GM21717 (cell line): ENCODE measurements around the gene CCDC172.

Experiments
- ATAC-seq: cut with Tn5 transposase; IDR thresholded peaks from one replicate; pipeline ENCODE4 v1.9.1; 2021; ENCODE audit warnings: mild to moderate bottlenecking, moderate library complexity; ENCODE audit not compliant: unreplicated experiment

Gene CCDC172, protein sequence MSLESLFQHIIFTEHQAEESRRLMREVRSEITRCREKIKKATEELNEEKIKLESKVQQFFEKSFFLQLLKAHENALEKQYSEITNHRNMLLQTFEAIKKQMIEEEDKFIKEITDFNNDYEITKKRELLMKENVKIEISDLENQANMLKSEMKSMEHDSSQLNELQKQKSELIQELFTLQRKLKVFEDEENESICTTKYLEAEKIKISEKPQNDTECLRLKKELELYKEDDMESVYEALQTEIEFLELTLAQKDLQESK

DNA sequence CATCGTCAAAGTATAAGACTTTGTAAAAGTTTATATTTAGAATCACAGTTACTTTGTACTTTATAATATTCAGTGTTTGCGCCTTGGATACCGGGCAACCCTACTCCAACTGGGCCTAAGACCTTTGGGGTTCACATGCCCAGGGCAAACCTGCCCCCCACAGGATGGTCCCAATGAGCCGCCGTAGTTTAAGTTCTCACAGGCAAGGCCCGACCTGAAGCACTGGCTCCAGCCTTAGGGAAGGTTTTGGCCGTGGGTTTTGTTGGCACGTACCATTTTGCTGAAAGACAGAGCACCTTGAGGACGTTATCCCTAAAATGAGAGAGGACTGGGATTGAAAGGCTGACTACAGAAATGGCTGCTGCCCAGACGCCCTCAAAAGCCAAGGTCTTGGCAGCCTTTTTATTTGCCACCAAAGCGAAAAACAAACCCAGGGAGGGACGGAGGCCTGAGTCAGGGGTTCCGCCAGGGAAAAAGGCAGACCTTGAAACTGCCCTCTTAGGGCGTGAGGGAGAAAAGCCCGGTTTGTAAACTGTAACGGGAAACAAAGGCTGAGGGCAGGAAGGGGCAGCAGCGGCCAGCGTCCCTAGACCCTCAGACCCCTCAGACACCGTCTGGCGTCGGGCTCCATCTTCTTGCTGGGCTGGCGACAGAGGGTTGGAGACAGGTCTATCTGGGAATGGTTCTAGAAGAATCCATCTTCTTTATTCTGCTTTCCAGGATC, at the start of gene CCDC172:
TSS of gene CCDC172 (plus strand) at position 222 of the 724 bp plus-strand sequence. CDS start 564 bp downstream, outside the sequence.
- no peak for ATAC-seq

DNA sequence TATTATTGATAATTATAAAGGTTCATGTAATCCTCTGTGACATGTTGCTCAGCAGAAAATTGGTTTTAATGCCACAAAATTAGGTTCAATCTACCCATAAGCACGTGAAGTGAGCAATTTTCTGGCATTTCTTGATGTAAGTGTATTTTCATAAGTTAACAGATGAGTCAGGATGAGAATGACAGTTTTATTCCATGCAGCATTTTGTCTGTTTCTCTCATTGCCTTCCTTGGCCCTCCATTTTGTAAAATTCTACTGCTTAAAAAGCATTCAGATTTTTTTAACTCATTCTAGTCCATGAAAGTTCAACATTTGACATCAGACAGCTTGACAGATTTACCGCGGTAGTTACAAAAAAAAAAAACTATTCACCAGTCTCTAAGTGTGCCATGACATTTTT, 47.3 kb upstream of the CCDC172 start:
- ATAC-seq: no peak

DNA sequence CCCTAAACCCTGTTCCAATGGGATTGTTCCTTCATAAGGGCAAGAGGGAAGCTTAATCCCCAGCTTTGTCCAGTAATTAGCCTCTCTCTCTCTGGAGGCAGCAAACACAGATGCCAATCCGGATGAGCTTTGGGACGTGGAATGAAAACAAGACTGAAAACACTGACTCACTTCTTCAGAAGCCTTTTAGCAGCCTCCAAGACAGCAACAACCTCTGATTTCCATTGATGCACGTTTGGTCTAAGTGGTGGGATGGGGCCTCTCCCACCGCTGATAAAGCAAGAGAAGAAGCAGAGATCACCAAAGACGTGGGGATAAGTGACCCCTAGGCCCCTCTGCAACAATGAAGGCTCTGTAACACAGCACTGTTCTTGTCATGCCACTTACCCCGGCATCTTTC, 45.4 kb upstream of the CCDC172 start:
- ATAC-seq: no peak

DNA sequence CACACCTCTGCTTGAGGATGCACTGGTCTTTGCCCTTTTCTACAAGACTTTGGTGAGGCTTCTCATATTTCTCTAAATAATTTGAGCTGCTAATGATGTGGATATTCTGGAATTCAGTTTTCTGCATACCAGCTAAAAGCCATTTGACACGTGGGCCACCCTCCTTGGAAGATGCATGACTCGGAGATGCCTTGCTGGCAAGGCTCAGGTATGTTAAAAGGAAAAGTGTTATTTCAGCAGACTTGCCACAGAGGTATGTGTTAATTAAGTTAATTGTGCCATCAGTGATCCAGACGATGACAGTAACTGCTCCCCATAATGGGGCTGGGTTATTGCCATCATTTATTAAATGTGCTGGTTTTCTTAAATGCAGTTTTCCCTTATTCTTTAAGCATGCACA, 42.5 kb upstream of the CCDC172 start:
- no peak for ATAC-seq

DNA sequence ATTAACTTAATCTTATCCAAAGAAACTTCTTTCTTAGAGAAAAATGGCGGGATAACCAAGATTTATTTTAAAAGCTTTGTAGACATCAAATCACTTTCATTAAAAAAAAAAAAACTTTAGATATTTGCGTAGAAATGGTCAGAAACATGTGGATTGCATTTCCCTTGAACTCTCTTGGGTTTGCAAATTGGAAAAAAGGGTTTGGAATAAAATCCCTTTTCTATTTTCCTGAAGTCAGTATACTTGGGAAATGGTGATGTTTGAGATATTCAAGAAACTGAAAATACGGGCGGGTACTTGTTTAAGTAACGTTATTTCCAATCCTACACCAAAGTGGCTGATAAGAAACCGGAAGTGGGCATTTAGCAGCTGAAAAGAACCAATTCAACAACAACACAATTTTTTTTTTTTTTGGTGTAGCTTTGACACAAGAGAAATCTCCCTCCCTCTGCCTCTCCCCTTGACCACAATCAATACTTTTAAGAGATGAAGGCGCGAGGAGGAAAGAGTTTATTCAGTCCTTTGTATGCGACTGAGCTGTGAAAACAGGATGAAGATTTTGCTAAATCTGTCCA, 37.5 kb upstream of the CCDC172 start:
- no peak for ATAC-seq

DNA sequence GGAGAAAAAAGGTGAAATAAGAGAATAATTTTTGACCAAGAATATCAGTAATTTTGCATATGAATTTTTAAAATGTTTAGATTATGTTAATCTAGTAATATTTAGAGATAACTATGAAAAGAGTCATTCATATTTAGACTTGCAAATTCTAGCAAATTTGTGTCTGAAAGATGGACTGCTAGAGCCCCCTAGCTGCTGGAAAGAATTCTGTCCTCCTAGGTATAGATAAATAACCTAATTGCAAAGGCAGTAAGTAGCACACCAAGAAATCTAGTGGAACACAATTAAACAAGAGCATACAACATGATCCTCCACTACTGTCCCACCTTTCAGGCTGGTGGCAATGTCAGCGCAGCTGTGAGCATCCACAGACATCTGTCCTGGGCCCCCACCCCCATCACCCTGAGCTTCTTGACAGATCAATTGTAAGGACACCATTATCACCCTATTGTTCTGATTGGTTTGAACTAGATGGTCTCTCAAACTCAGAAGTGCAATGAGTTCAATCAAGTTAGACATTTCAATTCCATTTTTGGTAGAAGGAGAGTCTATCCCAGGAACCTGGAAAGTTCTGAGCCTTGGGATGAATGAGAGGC, 36.2 kb upstream of the CCDC172 start:
- no peak for ATAC-seq

DNA sequence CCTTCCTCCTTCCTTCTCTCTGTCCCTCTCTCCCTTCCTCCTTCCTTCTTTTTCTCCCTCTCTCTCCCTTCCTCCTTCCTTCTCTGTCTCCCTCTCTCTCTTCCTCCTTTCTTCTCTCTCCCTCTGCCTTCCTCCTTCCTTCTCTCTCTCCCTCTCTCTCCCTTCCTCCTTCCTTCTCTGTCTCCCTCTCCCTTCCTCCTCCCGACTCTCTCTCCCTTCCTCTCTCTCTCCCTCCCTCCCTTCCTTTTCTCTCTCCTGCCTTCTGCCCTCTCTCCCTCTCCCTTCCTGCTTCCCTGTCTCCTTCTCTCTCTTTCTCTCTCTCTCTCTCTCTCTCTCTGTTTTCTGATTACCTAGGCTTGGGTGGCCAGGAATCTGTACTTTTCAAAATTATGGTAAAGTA, 34.6 kb upstream of the CCDC172 start:
- ATAC-seq: no peak

DNA sequence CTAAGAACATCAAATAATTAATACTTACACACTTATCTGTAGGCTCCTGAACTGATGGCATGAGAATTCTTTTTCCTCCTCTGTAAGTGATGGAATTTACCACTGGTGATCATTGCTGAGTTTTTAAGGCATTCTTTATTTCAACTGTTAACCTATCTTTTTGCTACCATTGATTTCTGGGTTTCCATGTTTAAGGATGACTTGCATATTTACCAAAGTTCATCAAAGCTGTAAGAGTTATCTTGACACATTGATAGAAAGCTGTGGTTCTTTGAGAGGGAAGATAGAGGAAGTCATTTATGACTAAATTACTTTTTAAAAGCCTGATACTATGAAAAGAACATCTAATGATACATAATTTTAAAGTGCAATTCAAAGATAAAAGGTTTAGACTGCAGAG, 31.8 kb upstream of the CCDC172 start:
- no peak for ATAC-seq

DNA sequence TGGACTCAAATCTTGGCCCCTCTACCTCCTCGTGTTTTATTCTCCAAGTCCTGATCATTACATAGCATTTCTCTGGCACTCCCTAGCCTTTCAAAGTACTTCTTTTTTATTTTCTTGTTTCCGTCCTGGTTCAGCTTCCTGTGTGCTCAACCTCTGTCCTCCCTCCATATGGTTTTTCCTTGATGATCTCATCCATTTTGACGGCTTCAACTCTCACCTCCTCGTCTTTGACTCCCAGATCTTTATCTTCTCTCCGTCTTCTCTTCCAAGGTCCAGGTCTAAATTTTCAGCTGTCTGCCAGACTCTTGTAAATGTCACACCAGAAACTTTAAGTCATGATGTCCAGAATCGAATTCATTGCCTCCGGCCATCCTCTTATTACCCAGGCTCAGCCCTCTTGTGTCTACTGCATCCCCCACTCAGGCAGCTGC, 27.9 kb upstream of the CCDC172 start:
- no peak for ATAC-seq

DNA sequence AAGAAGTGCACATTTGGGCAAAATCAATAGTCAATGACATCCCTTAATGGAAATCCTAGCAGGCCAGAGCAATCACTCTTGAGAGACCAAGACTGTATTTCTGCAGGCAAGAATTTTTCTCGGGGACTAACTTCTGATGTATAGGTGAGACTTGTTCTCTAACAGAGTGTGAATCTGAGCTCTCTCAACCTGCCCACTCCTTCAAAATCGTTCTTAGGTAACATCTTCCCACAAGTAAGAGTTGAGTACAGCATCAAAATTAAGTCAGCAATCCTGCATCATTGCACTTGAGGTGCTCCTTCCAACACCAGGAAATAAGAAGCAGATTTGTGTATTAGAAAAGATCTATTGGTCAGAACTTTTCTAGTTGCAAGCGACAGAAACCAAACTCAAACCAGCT, 25.7 kb upstream of the CCDC172 start:
- no peak for ATAC-seq

DNA sequence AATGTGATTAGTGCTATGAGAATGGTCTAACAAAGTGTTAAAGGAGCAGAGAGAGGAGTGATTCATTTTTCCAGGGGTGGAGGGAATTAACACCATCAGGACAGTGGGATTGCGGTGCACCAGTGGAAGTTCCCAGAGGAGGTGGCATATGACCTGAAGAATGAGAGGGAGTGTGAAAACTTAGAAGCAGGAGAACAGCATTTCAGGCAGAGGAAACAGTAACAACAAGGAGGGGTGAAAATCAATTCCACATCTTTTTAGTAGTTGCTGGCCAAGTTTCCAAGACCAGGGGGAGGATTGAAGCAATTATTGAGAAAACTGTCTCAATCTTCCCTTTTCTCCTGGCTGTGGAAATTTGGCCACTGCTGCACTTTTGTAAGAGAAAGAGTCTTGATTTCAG, 23.7 kb upstream of the CCDC172 start:
- ATAC-seq: no peak

DNA sequence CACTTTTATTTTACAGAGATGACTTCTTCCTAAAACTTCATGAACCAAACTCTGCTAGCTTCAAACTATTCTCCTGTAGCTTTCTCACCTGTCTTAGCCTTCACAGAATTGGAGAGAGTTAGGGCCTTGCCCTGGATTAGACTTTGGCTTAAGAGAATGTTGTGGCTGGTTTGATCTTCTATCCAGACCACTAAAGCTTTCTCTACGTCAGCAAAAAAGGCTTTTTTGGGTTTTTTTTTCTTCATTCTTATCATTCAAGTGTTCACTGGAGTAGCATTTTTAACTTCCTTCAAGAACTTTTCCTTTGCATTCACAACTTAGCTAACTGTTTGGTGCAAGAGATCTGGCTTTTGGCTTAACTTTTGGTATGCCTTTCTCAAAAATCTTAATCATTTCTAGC, 19.3 kb upstream of the CCDC172 start:
- no peak for ATAC-seq

DNA sequence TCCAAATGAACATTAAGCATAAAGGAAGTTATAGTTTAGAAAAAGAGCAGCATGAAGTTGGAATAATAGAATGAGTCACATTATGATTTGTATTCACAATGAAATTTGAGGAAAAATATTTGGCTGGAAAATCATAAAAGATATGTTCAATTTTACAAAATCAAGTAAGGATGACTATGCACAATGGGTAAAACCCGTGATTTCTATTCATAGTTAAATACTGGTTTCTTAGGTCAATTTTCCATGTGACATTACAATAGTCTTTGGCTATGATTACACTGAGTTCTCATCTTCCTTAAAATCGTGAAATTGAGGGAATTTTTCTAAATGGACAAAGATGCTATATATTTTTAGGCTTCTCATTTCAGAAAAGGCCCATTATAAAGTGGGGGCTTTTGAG, 17.4 kb upstream of the CCDC172 start:
- no peak for ATAC-seq

DNA sequence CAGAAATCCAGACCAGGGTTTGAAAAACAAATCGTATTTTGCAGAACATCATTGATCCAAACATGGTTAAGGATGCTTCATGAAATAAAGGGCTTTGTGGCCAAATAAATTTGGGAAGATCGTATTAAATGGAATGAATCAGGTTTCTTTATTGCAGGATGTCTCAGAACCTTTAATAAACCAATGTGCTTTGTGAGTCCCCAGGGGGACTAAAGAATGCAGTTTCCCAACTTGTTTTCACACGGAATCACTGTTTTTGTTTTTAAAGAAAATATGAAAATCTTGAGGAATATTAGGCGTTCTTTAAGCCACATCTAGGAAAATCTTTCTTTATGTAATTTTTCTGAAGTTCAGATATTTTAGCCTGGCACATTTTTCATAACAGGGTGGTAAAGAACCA, 16.8 kb upstream of the CCDC172 start:
- no peak for ATAC-seq

DNA sequence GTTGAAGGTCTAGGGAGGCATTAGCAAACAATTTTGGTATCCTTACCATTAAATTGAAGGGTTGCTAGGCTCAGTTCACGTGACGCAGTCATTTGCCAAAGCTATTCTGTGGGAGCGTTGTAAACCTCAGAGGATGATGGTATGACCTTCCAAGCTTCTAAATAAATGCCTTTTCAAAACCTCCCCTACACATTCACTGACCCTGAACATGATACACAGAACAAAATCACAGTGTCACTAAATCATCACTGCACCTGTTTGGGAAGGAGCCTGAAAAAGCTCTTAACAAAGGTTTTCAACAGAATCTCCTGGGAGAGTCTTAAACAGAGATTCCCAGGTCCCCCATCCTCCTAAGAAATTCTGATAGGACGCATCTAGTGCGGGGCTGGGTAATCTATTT, 13.2 kb upstream of the CCDC172 start:
- no peak for ATAC-seq

DNA sequence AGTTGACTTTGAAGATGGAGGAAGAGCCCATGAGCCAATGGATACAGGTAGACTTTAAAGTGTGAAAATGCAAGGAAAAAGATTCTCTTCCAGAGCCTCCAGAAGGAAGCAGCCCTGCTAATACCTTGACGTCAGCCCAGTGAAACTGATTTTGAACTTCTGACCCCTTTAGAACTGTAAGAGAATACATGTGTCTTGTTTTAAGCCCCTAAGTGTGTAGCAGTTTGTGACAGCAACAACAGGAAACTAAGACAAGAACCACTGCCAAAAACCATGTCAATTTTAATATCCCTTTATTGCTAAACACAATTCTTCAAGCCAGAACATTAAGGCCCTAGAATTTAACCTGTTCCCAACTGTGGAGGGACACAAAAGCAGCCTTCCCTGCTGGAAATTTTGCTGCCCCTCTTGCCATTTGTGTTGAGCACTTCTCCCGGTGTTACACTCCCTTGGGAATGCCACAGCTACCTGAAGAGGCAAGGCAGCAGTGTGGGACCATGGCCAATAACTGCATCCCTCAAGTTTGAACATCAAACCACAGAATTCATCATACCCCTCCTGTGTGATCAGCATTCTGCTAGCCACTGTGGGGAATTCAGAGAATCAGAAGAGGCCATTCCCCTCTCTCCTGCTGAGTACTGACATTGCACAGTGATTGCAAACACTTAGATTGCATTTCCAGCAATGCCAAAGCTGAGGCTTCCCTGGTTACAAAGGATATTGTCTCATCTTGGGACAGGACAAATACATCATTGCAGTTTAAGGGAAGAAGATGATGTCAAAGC, 12.3 kb upstream of the CCDC172 start:
- ATAC-seq: no peak

DNA sequence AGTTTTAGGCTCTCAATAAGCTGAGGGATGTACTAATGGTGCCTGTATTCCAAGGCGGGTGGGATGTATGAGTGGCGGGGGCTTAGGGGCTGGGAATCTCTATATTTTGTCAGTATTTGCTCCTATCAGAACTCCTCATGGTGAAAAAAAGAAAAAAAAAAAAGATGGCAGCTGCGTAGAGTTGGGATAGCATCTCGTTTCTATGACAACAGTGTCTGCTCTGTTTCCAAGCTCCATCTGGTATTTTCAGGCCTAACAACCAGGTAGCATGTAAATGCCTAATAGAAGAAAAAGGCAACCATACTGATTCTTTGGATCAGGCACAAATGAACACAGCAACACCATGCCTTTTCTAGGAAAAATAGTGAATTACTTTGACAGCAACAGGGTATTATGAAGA, 11.7 kb upstream of the CCDC172 start:
- no peak for ATAC-seq

DNA sequence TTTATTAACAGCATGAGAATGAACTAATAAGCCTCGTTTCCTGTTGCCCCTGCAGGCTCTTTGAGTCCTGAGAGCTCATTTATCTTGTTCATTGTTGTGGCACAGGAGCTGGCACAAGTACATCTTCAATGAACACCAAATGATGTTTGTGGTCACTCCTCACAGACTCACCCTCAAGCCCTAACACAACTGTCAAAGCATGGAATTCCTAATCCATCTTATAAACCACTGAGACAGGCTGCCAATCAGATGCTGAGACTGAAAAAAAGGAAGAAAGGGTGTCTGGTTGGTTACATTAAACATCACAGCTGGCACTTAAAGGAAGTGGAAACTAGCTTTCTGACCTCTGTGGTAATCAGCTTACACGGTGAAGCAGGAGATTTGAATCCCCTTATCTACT, 7.7 kb upstream of the CCDC172 start:
- ATAC-seq: no peak

DNA sequence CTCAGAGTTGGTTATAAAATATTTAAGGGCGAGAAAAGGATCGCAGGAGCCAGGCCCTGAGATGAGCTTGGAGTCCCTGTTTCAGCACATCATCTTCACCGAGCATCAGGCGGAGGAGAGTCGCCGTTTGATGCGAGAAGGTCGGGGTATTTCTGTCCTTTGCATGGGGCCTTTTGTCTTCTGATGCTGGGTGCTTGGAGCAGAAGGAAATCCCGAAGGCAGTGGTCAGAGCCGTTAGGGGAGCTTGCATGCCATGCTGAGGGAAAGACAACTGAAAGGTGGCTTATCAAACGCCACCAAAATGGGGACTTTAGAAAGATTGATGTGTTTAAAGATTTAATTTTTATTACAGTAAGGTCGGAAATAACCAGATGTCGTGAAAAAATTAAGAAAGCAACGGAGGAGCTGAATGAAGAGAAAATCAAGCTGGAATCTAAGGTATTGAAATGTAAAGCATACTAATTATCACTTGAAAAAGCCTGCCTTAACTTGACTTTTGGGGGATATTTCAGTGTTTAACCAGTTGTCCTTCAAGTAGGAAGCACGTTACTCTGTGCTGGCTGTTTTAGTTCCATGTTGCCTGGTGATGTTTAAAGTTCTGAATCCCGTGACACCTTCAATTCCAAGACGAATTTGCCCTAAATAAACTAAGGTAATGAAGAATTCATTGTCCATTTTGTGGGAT, 845 bp downstream of the CCDC172 start:
- ATAC-seq: no peak

DNA sequence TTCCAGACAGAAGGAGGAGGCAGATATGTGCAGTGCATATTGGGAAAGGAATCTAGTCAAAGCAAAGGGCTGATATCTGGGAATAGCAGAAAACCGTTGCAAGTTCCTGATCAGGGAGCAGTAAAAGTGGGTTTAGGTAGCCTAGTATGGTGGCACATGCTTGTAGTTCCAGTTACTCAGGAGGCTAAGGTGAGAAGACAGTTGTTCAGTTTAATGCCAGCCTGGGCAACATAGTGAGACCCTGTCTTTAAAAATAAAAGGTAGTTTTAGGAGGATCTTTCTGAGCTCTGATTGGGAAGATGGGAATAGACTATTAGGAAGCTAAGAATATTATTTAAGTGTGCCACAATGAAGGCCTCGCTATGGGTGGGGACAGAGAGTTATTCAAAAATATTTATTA, 1.7 kb downstream of the CCDC172 start:
- no peak for ATAC-seq

DNA sequence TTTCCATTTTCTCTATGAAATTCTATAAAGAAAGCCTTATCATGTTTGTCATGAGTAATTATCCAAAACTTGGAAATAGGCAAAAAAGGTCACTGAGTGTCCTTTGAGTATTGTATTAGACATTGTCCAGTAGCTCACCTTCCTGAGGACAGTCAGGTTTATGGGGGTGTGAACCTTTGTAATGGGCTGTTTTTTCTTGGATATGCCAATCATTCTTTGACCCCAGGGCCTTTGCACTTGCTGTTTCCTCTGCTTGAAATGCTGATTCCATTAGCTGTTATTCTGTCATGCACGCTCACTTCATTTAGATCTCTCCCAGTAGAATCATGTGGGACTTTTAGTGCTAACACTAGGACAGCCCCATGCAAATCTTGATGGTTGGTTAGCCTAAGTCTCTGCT, 4.9 kb downstream of the CCDC172 start:
- ATAC-seq: no peak
